HEK293 (cell line): Measurements from ENCODE around the gene MAP7.

Experiments
- HOXA7 ChIP-seq: sonication (generic); formaldehyde crosslinking; IDR thresholded peaks from 2 replicates; pipeline ENCODE4 v1.8.1; 2022; ENCODE audit warnings: missing genetic modification reagents, borderline replicate concordance
- KLF8 ChIP-seq: fragments of 450-650 bp; formaldehyde crosslinking; IDR thresholded peaks from 2 replicates; pipeline ENCODE4 v1.5.1; 2016; ENCODE audit warnings: missing biosample characterization, missing genetic modification characterization
- YY1 ChIP-seq: fragments of 450-650 bp; formaldehyde crosslinking; IDR thresholded peaks from 2 replicates; pipeline ENCODE4 v1.5.1; 2018; ENCODE audit warnings: missing biosample characterization, missing genetic modification characterization
- ZBTB1 ChIP-seq: fragments of 450-650 bp; formaldehyde crosslinking; IDR thresholded peaks from 2 replicates; pipeline ENCODE4 v1.5.1; 2016; ENCODE audit warnings: missing biosample characterization, missing genetic modification characterization
- ZNF404 ChIP-seq: fragments of 450-650 bp; formaldehyde crosslinking; IDR thresholded peaks from 2 replicates; pipeline ENCODE4 v1.5.1; 2017; ENCODE audit warnings: missing biosample characterization, missing genetic modification characterization
- ZNF777 ChIP-seq: fragments of 450-650 bp; formaldehyde crosslinking; IDR thresholded peaks from 2 replicates; pipeline ENCODE4 v1.5.1; 2017; ENCODE audit warnings: missing biosample characterization, missing genetic modification characterization, borderline replicate concordance
- ZSCAN23 ChIP-seq: fragments of 450-650 bp; formaldehyde crosslinking; IDR thresholded peaks from 2 replicates; pipeline ENCODE4 v1.5.1; 2016; ENCODE audit warnings: missing biosample characterization, missing genetic modification characterization

DNA sequence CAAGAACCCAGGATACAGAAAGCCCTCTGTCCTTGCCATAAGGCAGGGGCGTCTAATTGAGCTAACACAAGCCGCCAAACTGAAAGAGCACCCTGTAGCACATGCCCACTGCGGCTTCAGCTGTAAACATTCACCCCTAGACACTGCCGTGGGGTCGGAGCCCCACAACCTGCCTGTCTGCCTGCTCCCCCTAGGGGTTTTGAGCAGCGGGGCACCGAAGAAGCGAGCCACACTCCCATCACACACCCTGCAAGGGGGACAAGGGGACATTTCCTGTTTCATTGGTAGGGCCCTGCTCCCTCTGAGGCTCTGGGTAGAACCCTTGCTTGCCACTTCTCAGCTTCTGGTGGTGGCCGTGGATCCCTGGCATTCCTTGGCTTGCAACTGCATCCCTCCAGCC lies 215.4 kb downstream of the MAP7 start:
- TF ChIP-seq YY1 (tag by site-specific recombination), result no peak
- no peak for TF ChIP-seq ZBTB1 (tag by site-specific recombination)
- TF ChIP-seq KLF8 (tag by site-specific recombination), result no peak
- no peak for TF ChIP-seq ZNF777 (tag by site-specific recombination)
- no peak for TF ChIP-seq ZSCAN23 (tag by site-specific recombination)
- TF ChIP-seq HOXA7 (CRISPR knock-in tag), result no peak
- TF ChIP-seq ZNF404, result no peak
